Measurements from ENCODE around the gene KCNH1. TPM values are rescaled to one million over a fixed set of nuclear protein-coding genes. Genes with fewer than 3 reads are reported as not detected.

The KCNH1 gene
- total and polyA plus RNA-seq, 3 donors from 2014 or later = 1.5 to 4.2 (median 2.8) TPM

GRCh38 chr1:211132721-211133392 is 1.1 kb downstream of the KCNH1 start:
- H3K36me3 ChIP-seq (ENCODE audit: low read depth, missing control alignments) = no peaks in the 10 kb centered on the region
- peak overlapping the region; percentile 51 to 53 for H3K4me3 ChIP-seq
- H3K27ac ChIP-seq = no peak overlapping the region
- WGBS, 2 donors = 12 to 13% methylated on average over 20 of the region's 20 CpGs
- no peak for TF ChIP-seq CTCF (IDR thresholded peaks at IDR 0.05)
- TF ChIP-seq POLR2A (IDR thresholded peaks at IDR 0.05) = no peak
- H3K27me3 ChIP-seq = no peaks in the 10 kb centered on the region
- H3K4me1 ChIP-seq = peaks cover 8% of the 10 kb centered on the region
- DNase-seq = no peak
- no peaks in the 10 kb centered on the region for H3K9me3 ChIP-seq
- intact Hi-C loops (cut with DNase I; ENCODE audit: low total_unique reads) = no loop called here

- Histone ChIP-seq H3K4me1 (peaks cover 8% of the 10 kb centered on the region), H3K36me3 (ENCODE audit: low read depth, missing control alignments) (no peaks in the 10 kb centered on the region), H3K27me3 (no peaks in the 10 kb centered on the region), H3K4me3 (no peak overlapping the region), H3K27ac (no peak overlapping the region), H3K9me3 (no peaks in the 10 kb centered on the region)
- intact Hi-C loops (cut with DNase I; ENCODE audit: low total_unique reads) = no loop called here
- WGBS, 2 donors = 77 to 94% methylated on average over 1 of the region's 1 CpG
- no peak for DNase-seq
- no peak for TF ChIP-seq POLR2A (IDR thresholded peaks at IDR 0.05)
- no peak for TF ChIP-seq CTCF (IDR thresholded peaks at IDR 0.05)
Measured at GRCh38 chr1:211129776-211130175, 4.2 kb downstream of the KCNH1 start.

- no peak overlapping the region for H3K4me3 ChIP-seq
- H3K36me3 ChIP-seq (ENCODE audit: low read depth, missing control alignments) = no peaks in the 10 kb centered on the region
- TF ChIP-seq CTCF (IDR thresholded peaks at IDR 0.05) = no peak
- TF ChIP-seq POLR2A (IDR thresholded peaks at IDR 0.05) = no peak
- no peak for DNase-seq
- 73 to 86% methylated on average over 4 of the region's 4 CpGs for WGBS, 2 donors
- no peak overlapping the region for H3K27ac ChIP-seq
- H3K9me3 ChIP-seq = no peaks in the 10 kb centered on the region
- no peaks in the 10 kb centered on the region for H3K27me3 ChIP-seq
- intact Hi-C loops (cut with DNase I; ENCODE audit: low total_unique reads) = no loop called here
- no peaks in the 10 kb centered on the region for H3K4me1 ChIP-seq
Measured at GRCh38 chr1:211127166-211127565, 6.8 kb downstream of the KCNH1 start.

GRCh38 chr1:211126622-211127021 is 7.3 kb downstream of the KCNH1 start:
- no peaks in the 10 kb centered on the region for H3K36me3 ChIP-seq (ENCODE audit: low read depth, missing control alignments)
- H3K9me3 ChIP-seq = no peaks in the 10 kb centered on the region
- H3K4me1 ChIP-seq = no peaks in the 10 kb centered on the region
- 82 to 89% methylated on average over 2 of the region's 2 CpGs for WGBS, 2 donors
- no peak overlapping the region for H3K27ac ChIP-seq
- intact Hi-C loops (cut with DNase I; ENCODE audit: low total_unique reads) = no loop called here
- no peak overlapping the region for H3K4me3 ChIP-seq
- TF ChIP-seq CTCF (IDR thresholded peaks at IDR 0.05) = no peak
- TF ChIP-seq POLR2A (IDR thresholded peaks at IDR 0.05) = no peak
- no peaks in the 10 kb centered on the region for H3K27me3 ChIP-seq
- DNase-seq = no peak

Data from testis (tissue), 3 donors.